HepG2 (cell line): ENCODE measurements around the gene TTBK1. TPM values are rescaled to one million over a fixed set of nuclear protein-coding genes. Genes with fewer than 3 reads are reported as not detected.

Experiments
- ARID5B ChIP-seq: IDR thresholded peaks from 2 replicates; pipeline ENCODE4 v1.4.0; 2020; ENCODE audit warnings: mild to moderate bottlenecking, missing genetic modification reagents
- ATF5 ChIP-seq: sonication (generic); formaldehyde crosslinking; IDR thresholded peaks from 2 replicates; pipeline ENCODE4 v1.4.0; 2020; ENCODE audit warnings: mild to moderate bottlenecking, low read depth, missing genetic modification reagents
- ESRRA ChIP-seq: sonication (generic); formaldehyde crosslinking; IDR thresholded peaks from 2 replicates; pipeline ENCODE4 v1.5.1; 2020; ENCODE audit warnings: mild to moderate bottlenecking, low read depth, missing genetic modification reagents
- HDAC1 ChIP-seq: sonication (generic); formaldehyde crosslinking; IDR thresholded peaks from 2 replicates; pipeline ENCODE4 v1.5.1; 2020; ENCODE audit warnings: mild to moderate bottlenecking, missing genetic modification reagents
- KDM1A ChIP-seq: IDR thresholded peaks from 2 replicates; pipeline ENCODE4 v1.6.1; 2016; ENCODE audit warnings: missing compliant biosample characterization
- NCOA2 ChIP-seq: sonication (generic); formaldehyde crosslinking; IDR thresholded peaks from 2 replicates; pipeline ENCODE4 v1.8.0; 2022; ENCODE audit warnings: inconsistent platforms
- NCOA5 ChIP-seq: sonication (generic); formaldehyde crosslinking; IDR thresholded peaks from 2 replicates; pipeline ENCODE4 v1.4.0; 2020; ENCODE audit warnings: missing genetic modification reagents
- PAX8 ChIP-seq: sonication (generic); formaldehyde crosslinking; IDR thresholded peaks from 2 replicates; pipeline ENCODE4 v1.8.0; 2022; ENCODE audit warnings: mild to moderate bottlenecking, missing genetic modification reagents, borderline replicate concordance
- PAXIP1 ChIP-seq: sonication (generic); formaldehyde crosslinking; conservative IDR thresholded peaks from 2 replicates; pipeline ENCODE4 v1.4.0; 2020; ENCODE audit warnings: mild to moderate bottlenecking, missing genetic modification reagents, moderate library complexity
- RARA ChIP-seq: IDR thresholded peaks from 2 replicates; pipeline ENCODE4 v1.6.1; 2016; ENCODE audit warnings: missing genetic modification reagents, missing compliant biosample characterization
- SOX5 ChIP-seq: IDR thresholded peaks from 2 replicates; pipeline ENCODE4 v1.6.1; 2016; ENCODE audit warnings: borderline replicate concordance
- ZBTB7B ChIP-seq: sonication (generic); formaldehyde crosslinking; IDR thresholded peaks from 2 replicates; pipeline ENCODE4 v1.4.0; 2020; ENCODE audit warnings: missing genetic modification reagents
- ZMYM3 ChIP-seq: sonication (generic); formaldehyde crosslinking; IDR thresholded peaks from 2 replicates; pipeline ENCODE4 v1.5.1; 2020; ENCODE audit warnings: mild to moderate bottlenecking, missing genetic modification reagents
- ZNF597 ChIP-seq: sonication (generic); formaldehyde crosslinking; IDR thresholded peaks from 2 replicates; pipeline ENCODE4 v1.5.0; 2020; ENCODE audit warnings: missing genetic modification reagents
- ZNF639 ChIP-seq: conservative IDR thresholded peaks from 2 replicates; pipeline ENCODE4 v1.6.1; 2018; ENCODE audit warnings: missing genetic modification reagents
- ZNF670 ChIP-seq: sonication (generic); formaldehyde crosslinking; IDR thresholded peaks from 2 replicates; pipeline ENCODE4 v1.8.0; 2022; ENCODE audit warnings: mild to moderate bottlenecking, missing genetic modification reagents, borderline replicate concordance
- ZNF674 ChIP-seq: sonication (generic); formaldehyde crosslinking; IDR thresholded peaks from 2 replicates; pipeline ENCODE4 v1.5.0; 2020; ENCODE audit warnings: low read depth, mild to moderate bottlenecking, missing genetic modification reagents
- ZNF83 ChIP-seq: sonication (generic); formaldehyde crosslinking; IDR thresholded peaks from 2 replicates; pipeline ENCODE4 v1.4.0; 2020; ENCODE audit warnings: missing genetic modification reagents, mild to moderate bottlenecking, borderline replicate concordance
- polyA plus RNA-seq, 8 experiments: library from polyadenylated mRNA; depleted of rRNA in 3 of 8; stranded (reverse) in 7 of 8; unstranded in 1 of 8; fragments of >200 nt; fragmentation: Illumina TruSeq in 4 of 8; extraction: Trizol in 4 of 8; gene quantifications; 2 replicates each; pipeline versions ENCODE4 v1.2.1 to v1.2.3, GENCODE V29; 2011 to 2016; ENCODE audit warnings: low read depth in 4 of 8, missing spikeins in 1 of 8, mixed read lengths in 1 of 8; ENCODE audit not compliant: insufficient read depth in 1 of 8
- total RNA-seq, 5 experiments: library from RNA; depleted of rRNA; stranded (reverse); fragments of >200 nt; fragmentation: Illumina TruSeq; extraction: Trizol; gene quantifications; 2 replicates each; pipeline ENCODE4 v1.2.3, GENCODE V29; 2016; ENCODE audit warnings: low read depth in 1 of 5

Gene TTBK1
- total and polyA plus RNA-seq, 2 of the 13 experiments (the other 11 are each of a cell fraction or from before 2014, with no cell fraction given), result 0.24 to 0.33 TPM

- peak; percentile 56; the same call in 1 of the 2 replicates for TF ChIP-seq ESRRA
- TF ChIP-seq ZNF674 (CRISPR knock-in tag), result no peak
- TF ChIP-seq ZNF83 (CRISPR knock-in tag), result peak; percentile 94
- TF ChIP-seq ZMYM3 (CRISPR knock-in tag), result no peak
- no peak for TF ChIP-seq KDM1A (CRISPR knock-in tag)
- TF ChIP-seq ZBTB7B, result peak; percentile 85
- TF ChIP-seq SOX5 (CRISPR knock-in tag), result peak; percentile 48
- TF ChIP-seq ARID5B, result peak; percentile 59; the same call in 1 of the 2 replicates
- 0 out of 2 replicates have a peak, but pooled peaks have one; percentile 71 for TF ChIP-seq PAX8 (CRISPR knock-in tag)
- peak; percentile 56 for TF ChIP-seq RARA (CRISPR knock-in tag)
- TF ChIP-seq ZNF597, result no peak
- TF ChIP-seq PAXIP1 (CRISPR knock-in tag), result peak; percentile 88
- TF ChIP-seq NCOA2 (CRISPR knock-in tag), result 0 out of 2 replicates have a peak, but pooled peaks have one; percentile 46
- TF ChIP-seq NCOA5 (CRISPR knock-in tag), result no peak
- 0 out of 2 replicates have a peak, but pooled peaks have one; percentile 53 for TF ChIP-seq HDAC1 (CRISPR knock-in tag)
- peak; percentile 85; the same call in 1 of the 2 replicates for TF ChIP-seq ATF5 (CRISPR knock-in tag)
- 0 out of 2 replicates have a peak, but pooled peaks have one; percentile 4 for TF ChIP-seq ZNF670 (CRISPR knock-in tag)
- no peak for TF ChIP-seq ZNF639 (CRISPR knock-in tag)
These were observed 54.6 kb downstream of the TTBK1 start, which contains the start of gene SLC22A7 (continued) for GRCh38 chr6:43297644-43298564.
